ENCODE data around the gene CDC123. TPM values are rescaled to one million over a fixed set of nuclear protein-coding genes. Genes with fewer than 3 reads are reported as not detected.
"Not testable (repeated sequence)": the region's sequence is repeated elsewhere in the genome, so short reads cannot be mapped to it uniquely, and the experiment has no call there.

CDC123 gene
- total RNA-seq, 1 donor from 2014 or later, result 60.2 TPM

GRCh38 chr10:12287772-12288171 is 91.8 kb downstream of the CDC123 start:
- DNase-seq (ENCODE audit: low spot score in 2 of 2, unreplicated experiment in 2 of 2), result no peak
- TF ChIP-seq CTCF (IDR thresholded peaks at IDR 0.05; ENCODE audit: unreplicated experiment), result no peak
- Mint-ChIP-seq H3K27me3 (ENCODE audit: low read depth) (no peaks in the 10 kb centered on the region), H3K9me3 (peaks cover 6% of the 10 kb centered on the region), H3K36me3 (no peaks in the 10 kb centered on the region), H3K4me3 (no peak overlapping the region), H3K4me1 (no peaks in the 10 kb centered on the region), H3K27ac (no peak overlapping the region)

GRCh38 chr10:12297784-12298183 is 101.8 kb downstream of the CDC123 start:
- H3K4me3 Mint-ChIP-seq; DNase-seq (ENCODE audit: low spot score in 2 of 2, unreplicated experiment in 2 of 2); H3K4me1 Mint-ChIP-seq; H3K27ac Mint-ChIP-seq; H3K27me3 Mint-ChIP-seq (ENCODE audit: low read depth); H3K9me3 Mint-ChIP-seq; H3K36me3 Mint-ChIP-seq: not testable (repeated sequence)

GRCh38 chr10:12299222-12299965 is 103.4 kb downstream of the CDC123 start:
- no peak overlapping the region for H3K27ac Mint-ChIP-seq
- TF ChIP-seq CTCF (IDR thresholded peaks at IDR 0.05; ENCODE audit: unreplicated experiment), result no peak
- H3K9me3 Mint-ChIP-seq, result no peaks in the 10 kb centered on the region
- no peaks in the 10 kb centered on the region for H3K27me3 Mint-ChIP-seq (ENCODE audit: low read depth)
- H3K36me3 Mint-ChIP-seq, result no peaks in the 10 kb centered on the region
- DNase-seq (ENCODE audit: low spot score in 2 of 2, unreplicated experiment in 2 of 2), result no peak
- no peaks in the 10 kb centered on the region for H3K4me1 Mint-ChIP-seq
- no peak overlapping the region for H3K4me3 Mint-ChIP-seq

Other genes with a start within 250 kb of the CDC123 start
- gene UPF2, start 153.4 kb upstream of the CDC123 start, total RNA-seq, result 25.4 to 26.8 TPM (median 26.4 TPM) in 3 replicates
- 22.0 to 22.9 TPM (median 22.9 TPM) in 3 replicates for gene DHTKD1, start 127.2 kb upstream of the CDC123 start, total RNA-seq
- 23.9 to 27.7 TPM (median 24.5 TPM) in 3 replicates for gene SEC61A2, start 66.5 kb upstream of the CDC123 start, total RNA-seq
- 51.0 to 58.6 TPM (median 54.1 TPM) in 3 replicates for gene NUDT5, start 297 bp upstream of the CDC123 start, total RNA-seq
- 5.8 to 7.6 TPM (median 6.2 TPM) in 3 replicates for gene CAMK1D, start 153.4 kb downstream of the CDC123 start, total RNA-seq